GM18526 (cell line): Measurements from ENCODE around the gene MARF1.

Experiments used
- POLR2A ChIP-seq: IDR thresholded peaks from 3 replicates; pipeline ENCODE4 v1.6.1; 2011; ENCODE audit not compliant: insufficient read length; ENCODE audit errors: extremely low read depth

The MARF1 gene, protein sequence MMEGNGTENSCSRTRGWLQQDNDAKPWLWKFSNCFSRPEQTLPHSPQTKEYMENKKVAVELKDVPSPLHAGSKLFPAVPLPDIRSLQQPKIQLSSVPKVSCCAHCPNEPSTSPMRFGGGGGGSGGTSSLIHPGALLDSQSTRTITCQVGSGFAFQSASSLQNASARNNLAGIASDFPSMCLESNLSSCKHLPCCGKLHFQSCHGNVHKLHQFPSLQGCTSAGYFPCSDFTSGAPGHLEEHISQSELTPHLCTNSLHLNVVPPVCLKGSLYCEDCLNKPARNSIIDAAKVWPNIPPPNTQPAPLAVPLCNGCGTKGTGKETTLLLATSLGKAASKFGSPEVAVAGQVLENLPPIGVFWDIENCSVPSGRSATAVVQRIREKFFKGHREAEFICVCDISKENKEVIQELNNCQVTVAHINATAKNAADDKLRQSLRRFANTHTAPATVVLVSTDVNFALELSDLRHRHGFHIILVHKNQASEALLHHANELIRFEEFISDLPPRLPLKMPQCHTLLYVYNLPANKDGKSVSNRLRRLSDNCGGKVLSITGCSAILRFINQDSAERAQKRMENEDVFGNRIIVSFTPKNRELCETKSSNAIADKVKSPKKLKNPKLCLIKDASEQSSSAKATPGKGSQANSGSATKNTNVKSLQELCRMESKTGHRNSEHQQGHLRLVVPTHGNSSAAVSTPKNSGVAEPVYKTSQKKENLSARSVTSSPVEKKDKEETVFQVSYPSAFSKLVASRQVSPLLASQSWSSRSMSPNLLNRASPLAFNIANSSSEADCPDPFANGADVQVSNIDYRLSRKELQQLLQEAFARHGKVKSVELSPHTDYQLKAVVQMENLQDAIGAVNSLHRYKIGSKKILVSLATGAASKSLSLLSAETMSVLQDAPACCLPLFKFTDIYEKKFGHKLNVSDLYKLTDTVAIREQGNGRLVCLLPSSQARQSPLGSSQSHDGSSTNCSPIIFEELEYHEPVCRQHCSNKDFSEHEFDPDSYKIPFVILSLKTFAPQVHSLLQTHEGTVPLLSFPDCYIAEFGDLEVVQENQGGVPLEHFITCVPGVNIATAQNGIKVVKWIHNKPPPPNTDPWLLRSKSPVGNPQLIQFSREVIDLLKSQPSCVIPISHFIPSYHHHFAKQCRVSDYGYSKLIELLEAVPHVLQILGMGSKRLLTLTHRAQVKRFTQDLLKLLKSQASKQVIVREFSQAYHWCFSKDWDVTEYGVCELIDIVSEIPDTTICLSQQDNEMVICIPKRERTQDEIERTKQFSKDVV (N-terminal part only)

GRCh38 chr16:15643048-15643945, at the start of gene MARF1:
Gene MARF1, minus strand, starts transcription at chr16:15643154. Its CDS starts 3,921 bp downstream, at chr16:15639233.
- TF ChIP-seq POLR2A: peak; percentile 69

GRCh38 chr16:15691046-15691445, 48.1 kb upstream of the MARF1 start:
- TF ChIP-seq POLR2A: no peak

DNA sequence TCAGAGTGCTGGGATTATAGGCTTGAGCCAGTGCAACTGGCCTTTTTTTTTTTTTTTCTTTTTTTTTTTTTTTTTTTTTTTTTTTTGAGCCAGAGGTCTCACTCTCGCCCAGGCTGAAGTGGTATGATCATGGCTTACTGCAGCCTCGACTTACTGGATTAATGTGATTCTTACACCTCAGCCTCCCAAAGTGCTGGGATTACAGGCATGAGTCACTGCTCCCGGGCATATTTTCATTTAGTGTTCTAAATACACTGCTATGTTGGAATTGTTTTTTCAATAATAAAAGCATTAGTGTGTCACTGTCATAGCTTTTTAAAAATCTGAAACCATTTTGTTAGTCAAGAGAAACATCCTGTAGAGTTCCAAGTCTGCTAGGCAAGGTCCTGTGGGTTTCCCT, 47.3 kb upstream of the MARF1 start:
- TF ChIP-seq POLR2A: no peak

GRCh38 chr16:15689290-15689689, 46.3 kb upstream of the MARF1 start:
- TF ChIP-seq POLR2A: no peak

GRCh38 chr16:15686287-15686686, 43.3 kb upstream of the MARF1 start:
- no peak for TF ChIP-seq POLR2A

- TF ChIP-seq POLR2A: no peak
Measured at GRCh38 chr16:15682105-15682570, 39.2 kb upstream of the MARF1 start.

DNA sequence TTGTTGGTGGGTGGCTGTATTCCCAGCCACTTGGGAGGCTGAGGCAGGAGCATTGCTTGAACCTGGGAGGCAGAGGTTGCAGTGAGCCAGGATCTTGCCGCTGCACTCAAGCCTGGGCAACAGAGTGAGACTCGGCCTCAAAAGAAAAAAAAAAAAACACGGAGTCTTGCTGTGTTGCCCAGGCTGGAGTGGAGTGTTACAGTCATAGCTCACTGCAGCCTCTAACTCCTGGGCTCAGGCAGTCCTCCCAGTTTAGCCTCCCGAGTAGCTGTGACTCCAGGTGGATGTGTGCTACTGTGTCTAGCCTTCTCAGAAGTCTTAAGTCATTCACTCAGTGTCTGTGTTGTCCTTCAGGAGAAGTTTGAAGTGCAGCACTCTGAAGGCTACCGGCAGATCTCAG, 34.5 kb upstream of the MARF1 start:
- no peak for TF ChIP-seq POLR2A

DNA sequence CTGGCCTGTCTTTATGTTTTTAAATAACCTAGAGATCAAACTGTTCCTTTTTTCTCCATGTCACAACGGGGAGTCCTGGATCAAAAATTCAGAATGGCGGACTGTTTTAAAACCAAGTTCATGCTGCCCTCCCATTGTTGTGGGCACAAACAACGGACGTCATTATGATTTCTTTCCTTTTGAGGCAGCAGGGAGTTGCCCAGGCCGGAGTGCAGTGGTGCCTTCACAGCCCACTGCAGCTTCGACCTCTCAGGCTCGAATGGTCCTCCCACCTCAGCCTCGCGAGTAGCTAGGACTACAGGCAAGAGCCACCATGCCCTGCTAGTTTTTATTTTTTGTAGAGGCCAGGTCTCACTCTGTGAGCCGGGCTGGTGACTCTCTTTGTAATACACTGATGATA, 33.6 kb upstream of the MARF1 start:
- TF ChIP-seq POLR2A: no peak

GRCh38 chr16:15674571-15674970, 31.6 kb upstream of the MARF1 start:
- no peak for TF ChIP-seq POLR2A

- TF ChIP-seq POLR2A: no peak
Measured at GRCh38 chr16:15672514-15673167, 29.7 kb upstream of the MARF1 start.

- TF ChIP-seq POLR2A: no peak
Measured at GRCh38 chr16:15671530-15672117, 28.7 kb upstream of the MARF1 start.

DNA sequence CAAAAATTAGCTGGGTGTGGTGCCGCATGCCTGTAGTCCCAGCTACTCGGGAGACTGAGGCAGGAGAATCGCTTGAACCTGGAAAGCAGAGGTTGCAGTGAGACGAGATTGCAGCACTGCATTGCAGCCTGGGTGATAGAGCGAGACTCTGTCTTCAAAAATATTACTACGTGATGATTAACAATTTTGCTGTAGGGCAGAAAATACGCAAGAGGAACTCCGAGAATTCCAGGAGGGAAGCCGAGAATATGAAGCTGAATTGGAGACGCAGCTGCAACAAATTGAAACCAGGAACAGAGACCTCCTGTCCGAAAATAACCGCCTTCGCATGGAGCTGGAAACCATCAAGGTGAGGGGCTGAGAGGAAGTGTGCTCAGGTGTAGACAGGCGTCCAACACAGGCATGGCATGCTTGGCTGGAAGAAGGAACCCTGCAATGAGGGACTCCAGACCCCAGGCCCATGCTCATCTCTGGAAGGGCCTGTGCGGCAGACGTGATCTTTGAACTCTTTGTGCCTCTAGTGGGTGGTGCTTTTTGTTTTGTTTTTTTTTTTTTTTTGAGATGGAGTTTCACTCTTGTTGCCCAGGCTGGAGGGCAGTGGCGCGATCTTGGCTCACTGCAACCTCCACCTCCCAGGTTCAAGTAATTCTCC, 24.3 kb upstream of the MARF1 start:
- TF ChIP-seq POLR2A: no peak

- no peak for TF ChIP-seq POLR2A
Measured at GRCh38 chr16:15665107-15665506, 22.2 kb upstream of the MARF1 start.

DNA sequence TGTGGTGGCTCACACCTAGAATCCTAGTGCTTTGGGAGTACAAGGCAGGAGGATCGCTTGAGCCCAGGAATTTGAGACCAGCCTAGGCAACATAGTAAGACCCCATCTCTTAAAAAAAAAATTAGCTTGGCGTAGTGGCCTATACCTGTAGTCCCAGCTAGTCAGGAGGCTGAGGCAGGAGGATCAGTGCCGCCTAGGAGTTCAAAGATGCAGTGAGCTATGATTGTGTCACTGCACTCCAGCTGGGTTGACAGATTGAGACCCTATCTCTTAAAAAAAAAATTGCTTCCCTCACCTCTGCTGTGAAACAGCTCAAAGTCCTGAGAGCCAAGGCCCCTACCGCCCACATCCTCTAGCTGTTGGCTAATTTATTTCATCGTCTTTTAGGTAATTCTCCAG, 17.2 kb upstream of the MARF1 start:
- no peak for TF ChIP-seq POLR2A
